Right kidney (tissue), 9 donors: ENCODE results near the gene TBATA.
A peak's percentile ranks its signal among the peaks of the same experiment; 100 is the strongest.

ENCODE experiments used
- DNase-seq: peaks from one replicate; pipeline ENCODE4 v3.0.0-alpha.2; 2016
- long read RNA-seq, 8 donors: transcript quantifications; one replicate each; lab custom pipeline, GENCODE V29; 2026

Gene TBATA, protein sequence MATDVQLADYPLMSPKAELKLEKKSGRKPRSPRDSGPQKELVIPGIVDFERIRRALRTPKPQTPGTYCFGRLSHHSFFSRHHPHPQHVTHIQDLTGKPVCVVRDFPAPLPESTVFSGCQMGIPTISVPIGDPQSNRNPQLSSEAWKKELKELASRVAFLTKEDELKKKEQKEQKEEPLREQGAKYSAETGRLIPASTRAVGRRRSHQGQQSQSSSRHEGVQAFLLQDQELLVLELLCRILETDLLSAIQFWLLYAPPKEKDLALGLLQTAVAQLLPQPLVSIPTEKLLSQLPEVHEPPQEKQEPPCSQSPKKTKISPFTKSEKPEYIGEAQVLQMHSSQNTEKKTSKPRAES
- long read RNA-seq, donor 1, result 0 reads
- long read RNA-seq, donor 2, result 0 reads
- long read RNA-seq, donor 3, result 0 reads
- long read RNA-seq, donor 4, result 0 reads
- long read RNA-seq, donor 5, result 0 reads
- long read RNA-seq, donor 6, result 0 reads
- long read RNA-seq, donor 7, result 0 reads
- long read RNA-seq, donor 8, result 0 reads

DNA sequence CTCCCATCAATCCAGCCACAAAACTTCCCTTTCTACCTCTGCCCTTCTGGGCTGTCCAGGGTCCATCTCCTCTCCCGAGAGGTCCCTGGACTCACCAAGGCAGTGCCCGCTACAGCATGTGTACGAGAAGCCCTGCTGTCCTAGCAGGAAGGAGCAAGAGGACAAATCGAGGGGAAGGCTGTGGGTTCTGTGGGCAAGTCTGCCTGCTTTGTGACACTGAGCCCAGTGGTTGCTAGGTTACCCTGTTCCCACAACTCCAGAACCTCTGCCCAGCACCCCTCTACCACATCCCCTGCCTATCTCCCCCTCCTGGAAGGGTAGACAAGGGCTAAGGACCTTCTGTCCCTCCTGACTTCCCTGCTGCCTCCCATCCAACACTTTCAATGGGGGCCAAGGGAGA is at the start of gene TBATA:
Gene TBATA, minus strand, starts transcription at position 188 of the 400 bp plus-strand sequence. CDS start 1,998 bp downstream, outside the sequence.
- no peak for DNase-seq

DNA sequence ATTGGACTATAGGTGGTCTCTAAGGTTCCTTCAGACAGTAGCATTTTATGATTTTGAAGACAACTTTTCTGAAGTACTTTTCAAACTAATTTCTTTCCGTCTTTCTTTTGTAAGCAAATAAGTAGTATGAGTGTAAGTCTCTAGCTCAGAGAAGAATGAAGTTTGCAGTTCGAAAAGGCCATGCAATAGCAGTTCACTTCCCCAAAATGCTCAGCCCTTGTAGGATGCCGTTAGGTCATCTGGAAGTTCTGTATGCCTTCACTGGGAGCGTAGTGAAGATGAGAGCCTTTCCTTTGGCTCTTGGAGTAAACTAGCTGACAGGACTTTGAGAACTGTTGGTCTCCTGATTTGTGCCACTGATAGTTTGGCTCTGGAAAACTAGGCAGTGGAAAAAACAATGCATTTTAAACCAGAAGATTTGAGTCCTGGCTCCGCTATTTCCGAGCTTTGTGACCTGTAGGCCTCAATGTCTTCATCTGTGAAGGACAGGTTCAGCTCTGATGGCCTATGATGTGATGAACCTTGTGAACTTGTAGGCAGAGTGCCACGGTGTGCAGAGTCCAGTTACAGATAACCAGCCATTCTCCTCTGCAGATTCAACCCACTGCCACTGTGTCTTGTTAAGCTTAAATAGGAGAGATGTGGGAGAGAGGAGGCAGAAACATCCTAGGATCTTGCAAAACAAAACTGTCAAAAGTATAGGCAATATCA is 49.4 kb upstream of the TBATA start:
- no peak for DNase-seq

GRCh38 chr10:70834021-70834420 is 48.8 kb upstream of the TBATA start:
- DNase-seq, result no peak

DNA sequence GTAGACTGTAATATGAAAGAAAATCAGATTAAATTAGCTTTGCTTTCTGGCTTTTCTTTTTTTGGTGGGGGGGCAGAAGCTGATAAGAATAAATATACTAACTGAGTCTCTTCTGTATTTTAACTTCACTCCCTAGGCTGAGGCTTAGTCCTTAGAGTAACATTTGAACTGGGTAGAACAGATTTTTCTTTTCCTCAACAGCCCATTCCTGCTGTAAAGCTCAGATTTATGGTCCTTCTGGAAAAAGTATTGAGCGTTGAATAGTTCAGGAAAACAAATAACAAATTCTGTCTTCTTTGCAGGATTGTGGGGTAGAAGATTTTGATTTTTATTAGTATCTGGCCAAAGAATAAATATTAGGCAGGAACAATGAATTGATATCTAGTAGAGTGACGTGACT is 48.4 kb upstream of the TBATA start:
- DNase-seq, result no peak

- DNase-seq, result no peak
Measured at GRCh38 chr10:70832852-70833528, 47.8 kb upstream of the TBATA start.

DNA sequence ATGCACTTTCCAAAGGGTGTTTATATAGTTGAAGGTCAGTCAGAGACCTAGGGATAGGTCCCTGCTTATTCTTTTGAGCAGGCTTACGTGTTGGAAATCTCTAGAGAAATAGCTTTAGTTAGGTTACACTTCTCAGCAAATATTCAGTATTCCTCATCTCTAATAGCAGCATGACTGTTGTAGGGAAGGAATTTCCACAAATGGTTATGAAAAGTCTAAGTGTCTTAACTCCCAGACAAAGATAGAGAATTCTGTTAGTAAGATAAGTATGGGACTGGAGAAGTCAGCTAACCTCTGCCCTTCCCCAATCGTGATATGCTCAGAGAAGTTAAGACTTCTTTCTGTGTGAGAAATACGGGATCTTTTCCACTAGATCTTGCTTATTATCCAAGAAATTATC is 47.0 kb upstream of the TBATA start:
- no peak for DNase-seq

DNA sequence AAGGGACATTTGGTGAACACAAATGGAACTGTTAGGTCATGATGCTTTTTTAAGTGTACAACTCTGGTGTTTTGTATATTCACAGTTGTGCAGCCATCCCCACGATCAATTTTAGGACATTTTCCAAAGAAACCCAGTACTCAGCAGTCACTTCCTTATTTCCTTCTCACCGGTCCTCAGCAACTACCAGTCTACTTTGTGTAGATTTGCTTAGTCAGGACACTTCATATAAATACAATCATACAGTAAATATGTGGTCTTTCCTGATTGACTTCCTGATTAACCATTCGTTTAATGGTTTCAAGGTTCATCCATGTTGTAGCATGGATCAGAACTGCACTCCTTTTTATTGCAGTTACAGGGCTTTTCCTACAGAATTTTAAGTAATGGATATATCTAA is 45.0 kb upstream of the TBATA start:
- no peak for DNase-seq

DNA sequence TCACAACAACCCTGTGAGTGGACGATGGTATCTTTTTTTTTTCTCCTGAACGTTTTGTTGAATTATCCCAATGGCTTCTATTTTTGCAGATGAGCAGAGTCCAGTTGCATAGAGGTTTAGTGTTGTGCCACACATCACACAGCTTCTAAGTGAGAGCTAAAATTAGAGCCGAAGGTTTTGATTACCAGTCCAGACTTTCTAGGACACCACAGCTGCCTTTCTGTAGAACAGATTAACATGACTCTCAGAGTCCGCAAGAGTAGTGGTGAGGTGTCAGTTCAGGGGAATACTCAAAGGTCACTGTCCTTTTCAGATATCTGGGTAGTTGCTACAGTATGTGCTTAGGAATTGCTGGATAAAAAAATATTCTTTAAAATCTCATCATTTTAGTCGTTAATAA is 44.4 kb upstream of the TBATA start:
- DNase-seq, result no peak

- DNase-seq, result no peak
Measured at GRCh38 chr10:70828923-70829322, 43.7 kb upstream of the TBATA start.

DNA sequence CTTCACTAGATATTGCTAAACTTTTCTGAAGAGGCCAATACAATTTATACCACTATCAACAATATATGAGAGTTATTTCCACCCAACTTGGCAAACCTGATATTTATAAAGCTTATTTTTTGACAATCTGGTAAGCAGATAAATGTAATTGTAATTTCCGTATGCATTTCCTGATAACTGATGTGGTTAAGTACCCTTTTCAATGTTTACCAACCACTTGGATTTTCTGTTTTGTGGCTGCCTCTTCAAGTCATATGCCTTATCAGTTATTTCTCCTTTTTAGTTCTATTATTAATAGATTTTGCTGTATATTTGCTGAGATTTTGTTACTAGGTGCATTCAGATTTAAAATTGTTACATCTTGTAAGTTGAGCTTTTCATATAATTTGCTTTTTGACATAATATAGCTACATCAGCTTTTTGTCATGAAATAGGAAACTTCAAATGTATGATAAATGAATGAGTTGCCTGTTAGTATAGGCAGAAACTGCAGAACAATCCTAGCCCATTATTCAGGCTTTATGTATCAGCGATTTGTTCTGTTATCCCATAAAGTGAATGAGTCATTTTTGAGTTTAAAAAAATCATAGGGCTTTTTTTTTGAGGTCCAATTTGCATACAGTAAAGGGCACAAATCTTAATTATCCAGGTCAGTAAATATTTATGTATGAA is 42.0 kb upstream of the TBATA start:
- no peak for DNase-seq

- DNase-seq, result no peak
Measured at GRCh38 chr10:70822076-70822820, 37.1 kb upstream of the TBATA start.

GRCh38 chr10:70820976-70821750 is 36.0 kb upstream of the TBATA start:
- DNase-seq, result no peak

- DNase-seq, result peak; percentile 87
Measured at GRCh38 chr10:70816220-70816894, 31.2 kb upstream of the TBATA start.

DNA sequence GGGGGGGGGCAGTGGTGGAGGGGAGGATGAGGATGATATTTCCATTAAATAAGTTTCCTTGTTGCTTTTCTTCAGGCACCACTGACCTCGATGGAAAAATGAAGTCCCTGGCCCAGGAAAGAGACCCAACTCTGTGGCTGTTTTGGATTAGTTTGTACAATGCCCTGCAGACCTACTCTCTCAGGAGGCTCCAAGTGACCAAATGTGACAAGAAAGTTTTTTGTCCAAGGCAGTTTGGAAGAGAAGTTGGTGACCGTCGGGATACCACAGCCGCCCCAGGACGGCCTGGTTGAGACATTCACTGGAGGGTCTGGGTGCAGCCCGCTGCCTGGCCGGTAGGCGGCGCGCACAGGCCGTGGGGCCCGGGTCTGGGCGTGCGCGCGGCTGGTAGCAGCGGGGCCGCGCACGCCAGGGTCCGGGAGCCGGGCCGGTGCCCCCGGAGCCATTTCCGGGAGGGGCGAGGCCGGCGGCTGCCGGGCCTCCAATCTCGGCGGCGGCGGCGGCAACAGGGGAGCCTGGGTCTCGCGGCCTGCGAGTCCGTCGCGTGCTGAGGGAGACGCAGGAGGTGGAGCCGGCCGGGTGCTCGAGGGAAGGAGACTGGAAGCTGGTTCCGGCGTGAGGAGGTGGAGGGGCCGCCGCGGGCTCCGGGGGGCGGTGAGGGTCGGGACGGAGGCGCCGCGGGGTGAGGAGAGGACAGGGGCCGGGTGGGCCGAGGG is 30.5 kb upstream of the TBATA start, which contains the start of gene SGPL1:
Gene SGPL1, plus strand, starts transcription at position 445 of the 716 bp plus-strand sequence. CDS start 906 bp downstream, outside the sequence.
- peak; percentile 91 for DNase-seq

DNA sequence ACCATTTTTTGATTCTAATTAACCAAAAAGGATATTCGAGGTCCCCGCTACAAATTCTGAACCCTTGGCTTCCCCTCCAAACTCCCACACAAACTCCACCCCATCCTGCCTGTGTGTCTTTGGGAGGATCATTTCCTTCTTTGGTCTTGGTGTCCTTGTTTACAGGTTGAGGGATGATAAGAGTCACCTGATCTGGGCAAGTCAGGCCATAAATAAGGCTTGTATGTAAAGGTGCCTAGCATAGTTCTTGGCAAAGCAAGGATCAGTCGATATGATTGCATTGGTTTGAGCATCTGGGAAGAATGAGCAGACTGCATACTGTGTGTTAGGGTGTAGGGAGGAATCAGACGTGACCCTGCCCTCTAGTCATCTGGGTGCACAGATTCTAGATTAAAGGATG is 28.9 kb upstream of the TBATA start:
- DNase-seq, result no peak

DNA sequence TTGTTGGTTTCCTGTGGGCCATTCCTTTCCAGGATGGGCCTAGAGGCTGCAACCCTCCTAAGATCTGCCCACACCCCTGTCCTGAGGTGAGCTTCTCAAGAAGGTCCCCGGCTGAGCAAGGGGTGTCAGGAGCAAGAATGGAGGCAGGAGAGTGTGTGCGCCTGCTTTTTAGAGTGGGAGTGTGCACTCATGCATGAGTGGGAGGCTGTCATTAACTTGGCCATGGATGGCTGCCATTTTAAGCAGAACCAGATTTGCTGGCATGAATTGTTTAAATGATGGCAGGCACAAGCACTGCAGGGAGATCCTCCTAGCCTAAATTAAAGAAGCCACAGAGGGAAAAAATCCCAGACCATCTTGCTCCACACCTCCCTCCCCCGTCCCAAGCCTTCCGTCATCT is 27.6 kb upstream of the TBATA start:
- DNase-seq, result no peak

GRCh38 chr10:70811881-70812280 is 26.7 kb upstream of the TBATA start:
- DNase-seq, result no peak

DNA sequence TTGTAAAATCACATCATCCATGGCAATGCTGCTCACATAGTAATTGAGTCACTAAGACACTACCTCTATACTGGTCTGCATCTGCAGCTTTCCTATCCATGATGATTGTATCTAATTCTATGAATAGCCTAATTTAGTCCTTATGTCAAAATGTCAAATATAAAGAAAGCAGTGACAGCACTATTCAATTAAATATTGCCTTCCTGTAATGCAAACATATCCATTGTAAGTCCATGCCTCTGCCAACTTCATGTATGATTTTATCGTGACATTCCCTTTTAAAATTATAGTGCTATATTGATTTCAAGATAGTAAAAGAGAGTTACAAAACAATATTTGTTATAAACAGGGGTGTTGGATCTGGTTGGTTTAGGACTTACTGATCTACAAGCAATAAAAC is 25.8 kb upstream of the TBATA start:
- no peak for DNase-seq

- no peak for DNase-seq
Measured at GRCh38 chr10:70809726-70810125, 24.5 kb upstream of the TBATA start.
